ENCODE data around the gene STIM2.

Gene STIM2

DNA sequence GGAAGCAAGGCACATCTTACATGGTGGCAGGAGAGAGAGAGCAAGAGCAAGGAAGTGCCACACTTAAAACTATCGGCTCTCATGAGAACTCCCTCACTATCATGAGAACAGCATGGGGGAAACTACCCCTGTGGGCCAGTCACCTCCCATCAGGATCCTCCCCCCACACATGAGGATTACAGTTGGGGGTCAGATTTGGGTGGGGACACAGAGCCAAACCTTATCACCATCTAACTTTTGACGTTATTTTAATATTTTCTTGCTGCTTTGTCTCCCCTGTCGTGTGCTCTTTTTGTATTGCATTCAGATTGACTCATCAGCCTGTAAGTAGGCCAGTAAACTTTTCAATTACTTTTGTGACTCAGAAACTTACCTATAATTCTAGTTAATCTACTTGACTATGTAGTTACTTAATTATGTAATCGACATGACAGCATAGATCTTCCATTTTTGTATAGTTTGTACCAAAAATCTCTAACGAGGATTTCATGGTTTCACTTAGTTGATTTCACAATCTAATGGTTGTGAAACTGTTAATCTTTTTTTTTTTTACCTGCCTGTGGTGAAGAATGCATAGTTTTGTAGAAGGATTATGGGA, 18.3 kb downstream of the STIM2 start:
- no peak for DNase-seq
- H3K36me3 ChIP-seq, result no peaks in the 10 kb centered on the region
- no peak for TF ChIP-seq CTCF (IDR thresholded peaks at IDR 0.05; ENCODE audit: low read depth, low read length)
- H3K4me3 ChIP-seq (ENCODE audit: low read depth, low read length), result no peak overlapping the region
- no peaks in the 10 kb centered on the region; the same call in 1 of the 2 replicates for H3K9me3 ChIP-seq
- no peaks in the 10 kb centered on the region for H3K4me1 ChIP-seq
- no peaks in the 10 kb centered on the region for H3K27me3 ChIP-seq

GRCh38 chr4:26879805-26880204, 19.2 kb downstream of the STIM2 start:
- Histone ChIP-seq H3K4me1 (no peaks in the 10 kb centered on the region; the same call in 1 of the 2 replicates), H3K4me3 (ENCODE audit: low read depth, low read length) (no peak overlapping the region), H3K36me3 (no peaks in the 10 kb centered on the region), H3K27me3 (no peaks in the 10 kb centered on the region), H3K9me3 (no peaks in the 10 kb centered on the region; the same call in 1 of the 2 replicates)
- TF ChIP-seq CTCF (IDR thresholded peaks at IDR 0.05; ENCODE audit: low read depth, low read length), result no peak
- no peak for DNase-seq

DNA sequence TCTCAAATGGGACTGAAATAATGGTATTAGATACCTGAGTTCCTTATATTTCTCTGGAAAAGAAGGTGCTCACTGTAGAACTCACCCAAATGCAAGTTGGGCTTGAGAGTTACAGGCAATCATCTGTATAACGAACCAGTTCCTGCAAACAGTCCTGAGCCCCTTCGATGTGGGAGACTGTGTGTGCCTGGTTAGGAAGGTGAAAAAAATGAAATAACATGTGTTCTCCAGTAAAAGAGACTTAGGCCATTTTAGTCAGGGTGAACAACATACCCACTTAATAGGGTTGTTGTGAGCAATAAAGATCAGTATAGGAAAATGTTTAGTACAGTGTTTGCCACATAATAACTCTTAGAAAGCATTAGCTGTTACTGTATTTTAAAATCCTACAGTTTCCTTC, 23.4 kb downstream of the STIM2 start:
- no peaks in the 10 kb centered on the region; the same call in 1 of the 2 replicates for H3K4me1 ChIP-seq
- no peaks in the 10 kb centered on the region; the same call in 1 of the 2 replicates for H3K9me3 ChIP-seq
- H3K4me3 ChIP-seq (ENCODE audit: low read depth, low read length), result no peak overlapping the region
- no peak for DNase-seq
- H3K27me3 ChIP-seq, result no peaks in the 10 kb centered on the region
- no peak for TF ChIP-seq CTCF (IDR thresholded peaks at IDR 0.05; ENCODE audit: low read depth, low read length)
- H3K36me3 ChIP-seq, result no peaks in the 10 kb centered on the region

DNA sequence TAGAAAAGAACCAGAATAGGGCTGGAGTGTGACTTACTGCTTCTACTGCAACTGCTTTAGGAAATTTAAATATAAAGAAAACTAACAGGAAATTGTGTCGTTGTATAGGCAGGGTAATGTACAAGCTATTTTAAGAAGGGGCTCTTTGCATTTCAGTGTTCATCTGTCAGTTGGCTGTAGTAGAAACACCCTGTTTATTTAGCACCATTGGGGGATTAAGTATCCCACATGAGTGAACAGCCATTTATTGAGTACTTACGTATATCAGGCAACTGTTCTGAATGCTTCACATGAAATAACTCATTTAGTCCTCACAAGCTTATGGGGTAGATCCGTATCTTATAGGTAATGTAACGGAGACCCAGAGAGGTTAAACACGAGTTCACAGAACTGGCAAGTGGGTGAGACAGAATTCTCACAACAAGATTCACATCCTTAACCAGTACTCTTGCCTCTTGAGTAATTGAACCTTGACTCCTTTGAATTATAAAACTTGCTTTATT, 23.9 kb downstream of the STIM2 start:
- no peak for DNase-seq
- Histone ChIP-seq H3K4me1 (no peaks in the 10 kb centered on the region; the same call in 1 of the 2 replicates), H3K27me3 (no peaks in the 10 kb centered on the region), H3K4me3 (ENCODE audit: low read depth, low read length) (no peak overlapping the region), H3K9me3 (no peaks in the 10 kb centered on the region; the same call in 1 of the 2 replicates), H3K36me3 (no peaks in the 10 kb centered on the region)
- no peak for TF ChIP-seq CTCF (IDR thresholded peaks at IDR 0.05; ENCODE audit: low read depth, low read length)

GRCh38 chr4:26885912-26886274, 25.3 kb downstream of the STIM2 start:
- no peaks in the 10 kb centered on the region for H3K27me3 ChIP-seq
- no peak for DNase-seq
- H3K36me3 ChIP-seq, result no peaks in the 10 kb centered on the region
- TF ChIP-seq CTCF (IDR thresholded peaks at IDR 0.05; ENCODE audit: low read depth, low read length), result no peak
- no peaks in the 10 kb centered on the region for H3K9me3 ChIP-seq
- H3K4me3 ChIP-seq (ENCODE audit: low read depth, low read length), result no peak overlapping the region
- no peaks in the 10 kb centered on the region; the same call in 1 of the 2 replicates for H3K4me1 ChIP-seq

GRCh38 chr4:26887143-26887542, 26.5 kb downstream of the STIM2 start:
- no peaks in the 10 kb centered on the region; the same call in 1 of the 2 replicates for H3K4me1 ChIP-seq
- H3K27me3 ChIP-seq, result no peaks in the 10 kb centered on the region
- no peaks in the 10 kb centered on the region for H3K9me3 ChIP-seq
- no peak for DNase-seq
- TF ChIP-seq CTCF (IDR thresholded peaks at IDR 0.05; ENCODE audit: low read depth, low read length), result no peak
- no peak overlapping the region for H3K4me3 ChIP-seq (ENCODE audit: low read depth, low read length)
- H3K36me3 ChIP-seq, result no peaks in the 10 kb centered on the region

Measured in BE2C (cell line).